Stomach (tissue), 4 donors: Measurements from ENCODE around the gene ABCA7.

Experiments
- EP300 ChIP-seq: sonication (generic); formaldehyde crosslinking; IDR thresholded peaks from one replicate; pipeline ENCODE4 v1.6.1; 2017; ENCODE audit warnings: antibody characterized with exemption
- POLR2AphosphoS5 ChIP-seq, 3 donors: sonication (generic); formaldehyde crosslinking; IDR thresholded peaks; one replicate each; pipeline ENCODE4 v1.6.1; 2016; ENCODE audit warnings: antibody characterized with exemption in 3 of 3

- TF ChIP-seq POLR2AphosphoS5 (IDR thresholded peaks at IDR 0.05) (peak in 1 of 3 donors; percentile 40), EP300 (no peak)
Observed at GRCh38 chr19:1040476-1041271, 767 bp downstream of the ABCA7 start.
